Smooth muscle cell (in vitro differentiated cells): ENCODE results near the gene PTPRT. TPM values are rescaled to one million over a fixed set of nuclear protein-coding genes. Genes with fewer than 3 reads are reported as not detected.

ENCODE experiments used
- DNase-seq: peaks from one replicate; lab custom pipeline; 2025; ENCODE audit not compliant: unreplicated experiment; lab: John Stamatoyannopoulos, UW
- H2AFZ ChIP-seq: fragments of 200-600 bp; sonication (generic); 2 replicates; pipeline ENCODE4 v1.6.0; 2016; ENCODE audit warnings: antibody characterized with exemption, low read depth, mild to moderate bottlenecking
- H3F3A ChIP-seq: fragments of 200-600 bp; sonication (generic); 2 replicates; pipeline ENCODE4 v1.6.0; 2017; ENCODE audit warnings: antibody characterized with exemption, low read depth
- H3K27ac ChIP-seq: fragments of 200-600 bp; sonication (generic); 2 replicates; pipeline ENCODE4 v1.5.1; 2016; ENCODE audit warnings: low read depth, mild to moderate bottlenecking
- H3K27me3 ChIP-seq: fragments of 200-600 bp; sonication (generic); 2 replicates; pipeline ENCODE4 v1.6.1; 2016; ENCODE audit warnings: low read depth, mild to moderate bottlenecking
- H3K36me3 ChIP-seq: fragments of 200-600 bp; sonication (generic); 2 replicates; pipeline ENCODE4 v1.5.1; 2016; ENCODE audit warnings: low read depth
- H3K4me1 ChIP-seq: fragments of 200-600 bp; sonication (generic); 2 replicates; pipeline ENCODE4 v1.5.1; 2016; ENCODE audit warnings: low read depth
- H3K4me2 ChIP-seq: fragments of 200-600 bp; sonication (generic); 2 replicates; pipeline ENCODE4 v1.6.0; 2016; ENCODE audit warnings: mild to moderate bottlenecking
- H3K4me3 ChIP-seq: fragments of 200-600 bp; sonication (generic); 2 replicates; pipeline ENCODE4 v1.5.1; 2016; ENCODE audit warnings: mild to moderate bottlenecking
- H3K79me2 ChIP-seq: fragments of 200-600 bp; sonication (generic); 2 replicates; pipeline ENCODE4 v1.6.0; 2016; ENCODE audit warnings: low read depth, mild to moderate bottlenecking
- H3K9ac ChIP-seq: fragments of 200-600 bp; sonication (generic); 2 replicates; pipeline ENCODE4 v1.6.0; 2016; ENCODE audit warnings: low read depth
- H3K9me3 ChIP-seq: fragments of 200-600 bp; sonication (generic); replicated peaks from 2 replicates; pipeline ENCODE4 v1.5.1; 2016; ENCODE audit warnings: low read depth
- H4K20me1 ChIP-seq: fragments of 200-600 bp; sonication (generic); 2 replicates; pipeline ENCODE4 v1.6.0; 2016; ENCODE audit warnings: low read depth
- WGBS: methylation state at CpG from one replicate; pipeline ENCODE4 v1.1.7; 2016; ENCODE audit warnings: low lambda C conversion rate; 5-methylcytosine and 5-hydroxymethylcytosine counted together
- polyA plus RNA-seq: library from polyadenylated mRNA; unstranded; fragments of >200 nt; fragmentation: Nextera tagmentation; extraction: Ambion mirVana; gene quantifications from 2 replicates; pipeline ENCODE4 v1.2.1, GENCODE V29; 2016
- total RNA-seq: library from RNA; depleted of rRNA; stranded (reverse); fragments of >200 nt; gene quantifications from 2 replicates; pipeline ENCODE4 v1.2.3, GENCODE V29; 2014
- TF ChIP-seq, protein P1 (sequence below): fragments of 200-600 bp; sonication (generic); IDR thresholded peaks from 2 replicates; pipeline ENCODE4 v1.5.1; 2017; ENCODE audit warnings: borderline replicate concordance, mild to moderate bottlenecking, antibody characterized with exemption; ENCODE audit not compliant: insufficient read depth, poor library complexity, severe bottlenecking

PTPRT gene
- total and polyA plus RNA-seq, 2 experiments from 2014 or later, result 0.99 to 2.1 TPM

DNA sequence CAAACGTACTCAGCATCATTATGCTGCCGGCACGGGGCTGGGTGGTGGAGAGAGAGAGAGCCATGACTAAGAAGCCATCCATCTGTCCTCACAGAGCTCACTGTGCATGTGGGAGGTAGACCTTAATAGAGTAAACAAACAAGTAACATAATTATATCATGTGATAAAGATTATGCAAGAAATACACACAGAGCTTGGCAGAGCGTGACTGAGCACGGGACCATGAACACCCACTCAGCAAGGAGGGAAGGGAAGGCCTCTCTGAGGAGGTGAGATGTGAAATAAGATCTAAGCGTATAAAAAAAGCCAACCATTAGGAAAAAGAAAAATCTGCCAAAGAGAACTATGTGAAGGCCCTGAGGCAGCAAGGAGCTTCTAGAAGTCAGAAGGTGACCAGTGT, 207.5 kb downstream of the PTPRT start:
- no peak overlapping the region for H3K9ac ChIP-seq
- no peak overlapping the region for H3K4me3 ChIP-seq
- H2AFZ ChIP-seq, result no peak overlapping the region
- TF ChIP-seq, protein P1, sequence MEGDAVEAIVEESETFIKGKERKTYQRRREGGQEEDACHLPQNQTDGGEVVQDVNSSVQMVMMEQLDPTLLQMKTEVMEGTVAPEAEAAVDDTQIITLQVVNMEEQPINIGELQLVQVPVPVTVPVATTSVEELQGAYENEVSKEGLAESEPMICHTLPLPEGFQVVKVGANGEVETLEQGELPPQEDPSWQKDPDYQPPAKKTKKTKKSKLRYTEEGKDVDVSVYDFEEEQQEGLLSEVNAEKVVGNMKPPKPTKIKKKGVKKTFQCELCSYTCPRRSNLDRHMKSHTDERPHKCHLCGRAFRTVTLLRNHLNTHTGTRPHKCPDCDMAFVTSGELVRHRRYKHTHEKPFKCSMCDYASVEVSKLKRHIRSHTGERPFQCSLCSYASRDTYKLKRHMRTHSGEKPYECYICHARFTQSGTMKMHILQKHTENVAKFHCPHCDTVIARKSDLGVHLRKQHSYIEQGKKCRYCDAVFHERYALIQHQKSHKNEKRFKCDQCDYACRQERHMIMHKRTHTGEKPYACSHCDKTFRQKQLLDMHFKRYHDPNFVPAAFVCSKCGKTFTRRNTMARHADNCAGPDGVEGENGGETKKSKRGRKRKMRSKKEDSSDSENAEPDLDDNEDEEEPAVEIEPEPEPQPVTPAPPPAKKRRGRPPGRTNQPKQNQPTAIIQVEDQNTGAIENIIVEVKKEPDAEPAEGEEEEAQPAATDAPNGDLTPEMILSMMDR, result no peak
- no peaks in the 10 kb centered on the region for H3K79me2 ChIP-seq
- no peaks in the 10 kb centered on the region for H4K20me1 ChIP-seq
- H3K4me2 ChIP-seq, result no peak overlapping the region
- no peak overlapping the region for H3K27ac ChIP-seq
- no peak for DNase-seq
- H3K9me3 ChIP-seq, result no peaks in the 10 kb centered on the region
- WGBS, result 61% methylated on average over 6 of the region's 6 CpGs
- H3F3A ChIP-seq, result no peaks in the 10 kb centered on the region
- H3K4me1 ChIP-seq, result no peaks in the 10 kb centered on the region
- H3K27me3 ChIP-seq, result peaks cover 3% of the 10 kb centered on the region
- no peaks in the 10 kb centered on the region for H3K36me3 ChIP-seq

DNA sequence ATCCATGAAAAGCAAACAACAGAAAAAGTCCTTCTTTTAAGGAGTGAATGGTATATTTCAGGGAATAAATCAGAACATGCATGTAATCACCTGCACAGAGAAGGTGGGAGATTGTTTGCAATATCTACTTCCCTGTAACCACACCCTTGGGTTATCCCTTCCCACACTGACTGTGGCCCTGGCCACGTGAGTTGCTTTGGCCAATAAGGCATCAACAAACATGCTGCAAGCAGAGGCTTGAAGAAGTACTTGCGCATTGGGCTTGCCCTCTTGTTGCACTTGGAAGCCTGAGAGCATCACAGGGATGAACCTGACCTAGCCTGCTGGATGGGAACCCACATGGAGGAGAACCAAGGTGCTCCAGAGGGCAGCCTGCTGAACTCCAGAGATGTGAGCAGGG, 208.5 kb downstream of the PTPRT start:
- WGBS, result 100% methylated on average over 2 of the region's 2 CpGs
- TF ChIP-seq, protein P1, result no peak
- Histone ChIP-seq H2AFZ (no peak overlapping the region), H3K4me2 (no peak overlapping the region), H3K9me3 (no peaks in the 10 kb centered on the region), H3K36me3 (no peaks in the 10 kb centered on the region), H3K9ac (no peak overlapping the region), H3K27ac (no peak overlapping the region), H3K79me2 (no peaks in the 10 kb centered on the region), H4K20me1 (no peaks in the 10 kb centered on the region), H3F3A (no peaks in the 10 kb centered on the region), H3K27me3 (peaks cover 3% of the 10 kb centered on the region), H3K4me1 (no peaks in the 10 kb centered on the region), H3K4me3 (no peak overlapping the region)
- DNase-seq, result no peak

DNA sequence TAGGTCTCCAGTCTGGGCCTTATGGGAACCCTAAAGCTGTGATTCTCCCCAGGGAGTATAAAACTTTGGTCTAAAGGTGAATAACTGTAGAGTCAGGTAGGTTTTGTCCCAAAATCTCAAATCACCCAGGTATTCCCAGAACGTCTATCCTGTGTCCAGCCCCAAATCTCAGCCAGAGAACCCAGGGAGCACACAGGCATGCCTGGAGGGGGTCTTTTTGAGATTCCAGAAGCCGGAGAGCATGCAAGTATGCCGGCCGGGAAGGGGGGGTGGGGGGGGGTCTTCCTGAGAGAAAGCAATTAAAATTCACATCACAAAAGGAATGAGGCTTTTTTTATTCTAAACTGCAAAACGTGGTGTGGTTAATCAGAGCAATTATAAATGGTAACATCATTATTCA, 210.0 kb downstream of the PTPRT start:
- no peaks in the 10 kb centered on the region for H4K20me1 ChIP-seq
- no peak overlapping the region for H3K4me3 ChIP-seq
- H3K4me1 ChIP-seq, result no peaks in the 10 kb centered on the region
- H3K27ac ChIP-seq, result no peak overlapping the region
- H3F3A ChIP-seq, result no peaks in the 10 kb centered on the region
- 41% methylated on average over 5 of the region's 5 CpGs for WGBS
- no peak overlapping the region for H2AFZ ChIP-seq
- DNase-seq, result no peak
- no peaks in the 10 kb centered on the region for H3K36me3 ChIP-seq
- H3K27me3 ChIP-seq, result peaks cover 3% of the 10 kb centered on the region
- TF ChIP-seq, protein P1, result no peak
- no peaks in the 10 kb centered on the region for H3K9me3 ChIP-seq
- no peak overlapping the region for H3K4me2 ChIP-seq
- H3K9ac ChIP-seq, result no peak overlapping the region
- H3K79me2 ChIP-seq, result no peaks in the 10 kb centered on the region

DNA sequence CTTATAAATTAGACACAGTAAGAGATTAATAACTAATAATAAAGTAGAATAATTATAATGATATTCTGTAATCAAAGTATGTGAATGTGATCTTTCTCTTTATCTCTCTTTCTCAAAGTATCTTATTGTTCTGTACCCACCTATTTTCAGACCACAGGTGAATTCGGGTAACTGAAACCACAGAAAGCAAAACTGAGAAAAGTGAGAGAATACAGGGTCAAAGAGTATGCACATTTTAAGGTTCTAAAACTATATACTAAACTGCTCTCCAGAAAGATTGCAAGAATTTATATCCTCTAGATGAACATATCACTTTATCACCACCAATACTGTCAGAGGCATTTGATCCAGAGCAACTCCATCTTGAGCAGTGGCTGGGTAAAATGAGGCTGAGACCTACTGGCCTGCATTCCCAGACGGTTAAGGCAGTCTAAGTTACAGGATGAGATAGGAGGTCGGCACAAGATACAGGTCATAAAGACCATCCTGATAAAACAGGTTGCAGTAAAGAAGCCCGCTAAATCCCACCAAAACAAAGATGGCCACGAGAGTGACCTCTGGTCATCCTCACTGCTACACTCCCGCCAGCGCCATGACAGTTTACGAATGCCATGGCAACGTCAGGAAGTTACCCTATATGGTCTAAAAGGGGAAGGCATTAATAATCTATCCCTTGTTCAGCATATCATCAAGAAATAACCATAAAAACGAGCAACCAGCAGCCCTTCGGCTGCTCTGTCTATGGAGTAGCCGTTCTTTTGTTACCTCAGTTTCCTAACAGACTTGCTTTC, 211.3 kb downstream of the PTPRT start:
- H3K4me3 ChIP-seq, result no peak overlapping the region
- no peaks in the 10 kb centered on the region for H3K9me3 ChIP-seq
- no peaks in the 10 kb centered on the region for H3K36me3 ChIP-seq
- peaks cover 3% of the 10 kb centered on the region for H3K27me3 ChIP-seq
- no peaks in the 10 kb centered on the region for H3F3A ChIP-seq
- TF ChIP-seq, protein P1, result no peak
- no peak overlapping the region for H2AFZ ChIP-seq
- WGBS, result 84% methylated on average over 12 of the region's 12 CpGs
- no peak overlapping the region for H3K9ac ChIP-seq
- H3K79me2 ChIP-seq, result no peaks in the 10 kb centered on the region
- no peak overlapping the region for H3K27ac ChIP-seq
- H3K4me2 ChIP-seq, result no peak overlapping the region
- H4K20me1 ChIP-seq, result no peaks in the 10 kb centered on the region
- DNase-seq, result no peak
- no peaks in the 10 kb centered on the region for H3K4me1 ChIP-seq
